ENCODE results near the gene IQGAP1.
A peak's percentile ranks its signal among the peaks of the same experiment; 100 is the strongest.

Gene IQGAP1

GRCh38 chr15:90375071-90375470 is 13.0 kb upstream of the IQGAP1 start:
- Histone ChIP-seq H3K4me1 (ENCODE audit: insufficient read depth, poor library complexity, severe bottlenecking) (no peaks in the 10 kb centered on the region), H3K27ac (ENCODE audit: poor library complexity, severe bottlenecking) (no peak overlapping the region), H3K4me3 (ENCODE audit: severe bottlenecking) (no peak overlapping the region), H3K27me3 (ENCODE audit: insufficient read depth, poor library complexity, severe bottlenecking) (no peaks in the 10 kb centered on the region), H3K36me3 (ENCODE audit: low read depth) (no peaks in the 10 kb centered on the region), H3K9me3 (ENCODE audit: severe bottlenecking) (no peaks in the 10 kb centered on the region)
- no peak for DNase-seq (ENCODE audit: low spot score)
- ATAC-seq (ENCODE audit: low read depth), result no peak
- TF ChIP-seq CTCF (IDR thresholded peaks at IDR 0.05; ENCODE audit: poor library complexity, severe bottlenecking), result no peak

GRCh38 chr15:90376789-90377188 is 11.3 kb upstream of the IQGAP1 start:
- Histone ChIP-seq H3K36me3 (ENCODE audit: low read depth) (no peaks in the 10 kb centered on the region), H3K27me3 (ENCODE audit: insufficient read depth, poor library complexity, severe bottlenecking) (no peaks in the 10 kb centered on the region), H3K4me3 (ENCODE audit: severe bottlenecking) (no peak overlapping the region), H3K4me1 (ENCODE audit: insufficient read depth, poor library complexity, severe bottlenecking) (no peaks in the 10 kb centered on the region), H3K9me3 (ENCODE audit: severe bottlenecking) (no peaks in the 10 kb centered on the region), H3K27ac (ENCODE audit: poor library complexity, severe bottlenecking) (no peak overlapping the region)
- DNase-seq (ENCODE audit: low spot score) (no peak), ATAC-seq (ENCODE audit: low read depth) (no peak; the same call in 2 of the 3 replicates)
- no peak for TF ChIP-seq CTCF (IDR thresholded peaks at IDR 0.05; ENCODE audit: poor library complexity, severe bottlenecking)

GRCh38 chr15:90379263-90379662 is 8.8 kb upstream of the IQGAP1 start:
- no peak overlapping the region for H3K27ac ChIP-seq (ENCODE audit: poor library complexity, severe bottlenecking)

GRCh38 chr15:90381515-90381914 is 6.5 kb upstream of the IQGAP1 start:
- TF ChIP-seq CTCF (IDR thresholded peaks at IDR 0.05; ENCODE audit: poor library complexity, severe bottlenecking), result no peak
- no peaks in the 10 kb centered on the region for H3K36me3 ChIP-seq (ENCODE audit: low read depth)
- no peaks in the 10 kb centered on the region for H3K4me1 ChIP-seq (ENCODE audit: insufficient read depth, poor library complexity, severe bottlenecking)
- no peak overlapping the region for H3K4me3 ChIP-seq (ENCODE audit: severe bottlenecking)
- H3K27me3 ChIP-seq (ENCODE audit: insufficient read depth, poor library complexity, severe bottlenecking), result no peaks in the 10 kb centered on the region
- ATAC-seq (ENCODE audit: low read depth) (no peak), DNase-seq (ENCODE audit: low spot score) (no peak)
- H3K9me3 ChIP-seq (ENCODE audit: severe bottlenecking), result no peaks in the 10 kb centered on the region
- no peak overlapping the region for H3K27ac ChIP-seq (ENCODE audit: poor library complexity, severe bottlenecking)

More at GRCh38 chr15:90379263-90379662, 8.8 kb upstream of the IQGAP1 start:
- no peak for DNase-seq (ENCODE audit: low spot score)
- no peak overlapping the region for H3K4me3 ChIP-seq (ENCODE audit: severe bottlenecking)
- no peak for ATAC-seq (ENCODE audit: low read depth)
- H3K4me1 ChIP-seq (ENCODE audit: insufficient read depth, poor library complexity, severe bottlenecking), result no peaks in the 10 kb centered on the region
- no peaks in the 10 kb centered on the region for H3K9me3 ChIP-seq (ENCODE audit: severe bottlenecking)
- no peak for TF ChIP-seq CTCF (IDR thresholded peaks at IDR 0.05; ENCODE audit: poor library complexity, severe bottlenecking)
- no peaks in the 10 kb centered on the region for H3K36me3 ChIP-seq (ENCODE audit: low read depth)
- H3K27me3 ChIP-seq (ENCODE audit: insufficient read depth, poor library complexity, severe bottlenecking), result no peaks in the 10 kb centered on the region

GRCh38 chr15:90382320-90382719 is 5.7 kb upstream of the IQGAP1 start:
- no peak for TF ChIP-seq CTCF (IDR thresholded peaks at IDR 0.05; ENCODE audit: poor library complexity, severe bottlenecking)

More at GRCh38 chr15:90382320-90382719, 5.7 kb upstream of the IQGAP1 start:
- Histone ChIP-seq H3K27ac (ENCODE audit: poor library complexity, severe bottlenecking) (no peak overlapping the region), H3K27me3 (ENCODE audit: insufficient read depth, poor library complexity, severe bottlenecking) (no peaks in the 10 kb centered on the region), H3K4me3 (ENCODE audit: severe bottlenecking) (no peak overlapping the region), H3K9me3 (ENCODE audit: severe bottlenecking) (no peaks in the 10 kb centered on the region), H3K36me3 (ENCODE audit: low read depth) (no peaks in the 10 kb centered on the region), H3K4me1 (ENCODE audit: insufficient read depth, poor library complexity, severe bottlenecking) (no peaks in the 10 kb centered on the region)
- 0 out of 3 replicates have a peak, but pooled peaks have one; percentile 25 for ATAC-seq (ENCODE audit: low read depth)
- no peak for DNase-seq (ENCODE audit: low spot score)

Measured in RWPE2 (cell line).